HepG2 (cell line): ENCODE measurements around the gene WWC2. TPM values are rescaled to one million over a fixed set of nuclear protein-coding genes. Genes with fewer than 3 reads are reported as not detected.
A peak's percentile ranks its signal among the peaks of the same experiment; 100 is the strongest.

ENCODE experiments used
- ARNT2 ChIP-seq: sonication (generic); formaldehyde crosslinking; IDR thresholded peaks from 2 replicates; pipeline ENCODE4 v1.8.0; 2022; ENCODE audit warnings: mild to moderate bottlenecking, low read depth, missing genetic modification reagents, moderate library complexity
- ATF3 ChIP-seq: sonication (generic); formaldehyde crosslinking; IDR thresholded peaks from 2 replicates; pipeline ENCODE4 v1.4.0; 2020; ENCODE audit warnings: missing genetic modification reagents
- CBFB ChIP-seq: sonication (generic); formaldehyde crosslinking; IDR thresholded peaks from 2 replicates; pipeline ENCODE4 v1.4.0; 2020; ENCODE audit warnings: missing genetic modification reagents
- CERS6 ChIP-seq: sonication (generic); formaldehyde crosslinking; IDR thresholded peaks from 2 replicates; pipeline ENCODE4 v1.5.0; 2020; ENCODE audit warnings: missing genetic modification reagents
- FOXP4 ChIP-seq: sonication (generic); formaldehyde crosslinking; IDR thresholded peaks from 2 replicates; pipeline ENCODE4 v1.4.0; 2020; ENCODE audit warnings: missing genetic modification reagents
- NFRKB ChIP-seq: fragments of 450-650 bp; IDR thresholded peaks from 2 replicates; pipeline ENCODE4 v1.6.1; 2017
- PHF5A ChIP-seq: IDR thresholded peaks from one replicate; pipeline ENCODE4 v1.6.1; 2018; ENCODE audit warnings: low read depth, missing genetic modification reagents; ENCODE audit not compliant: unreplicated experiment
- RFXANK ChIP-seq: IDR thresholded peaks from 2 replicates; pipeline ENCODE4 v1.6.1; 2016
- RORA ChIP-seq: sonication (generic); formaldehyde crosslinking; IDR thresholded peaks from 2 replicates; pipeline ENCODE4 v1.5.0; 2020; ENCODE audit warnings: mild to moderate bottlenecking, missing genetic modification reagents, moderate library complexity
- SCMH1 ChIP-seq: sonication (generic); formaldehyde crosslinking; IDR thresholded peaks from 2 replicates; pipeline ENCODE4 v1.9.0; 2021; ENCODE audit warnings: missing genetic modification reagents, mild to moderate bottlenecking, borderline replicate concordance
- SP1 ChIP-seq, 2 experiments: fragments of 450-650 bp in 1 of 2; sonication (generic) in 1 of 2; formaldehyde crosslinking in 1 of 2; IDR thresholded peaks; 2 replicates each; pipeline versions ENCODE4 v1.4.0 to v1.6.1; 2016 to 2020; ENCODE audit warnings: missing genetic modification reagents in 1 of 2
- STAG1 ChIP-seq: sonication (generic); formaldehyde crosslinking; IDR thresholded peaks from 2 replicates; pipeline ENCODE4 v1.4.0; 2020; ENCODE audit warnings: missing genetic modification reagents
- TAF1 ChIP-seq: sonication (generic); formaldehyde crosslinking; IDR thresholded peaks from 2 replicates; pipeline ENCODE4 v1.4.0; 2020; ENCODE audit warnings: missing genetic modification reagents
- TEAD3 ChIP-seq: optimal IDR thresholded peaks from 2 replicates; pipeline ENCODE3; 2016; ENCODE audit warnings: borderline replicate concordance
- TRAFD1 ChIP-seq: sonication (generic); formaldehyde crosslinking; IDR thresholded peaks from 2 replicates; pipeline ENCODE4 v1.5.1; 2020; ENCODE audit warnings: missing genetic modification reagents, mild to moderate bottlenecking, borderline replicate concordance
- YEATS4 ChIP-seq: sonication (generic); formaldehyde crosslinking; IDR thresholded peaks from 2 replicates; pipeline ENCODE4 v1.4.0; 2020; ENCODE audit warnings: missing genetic modification reagents, borderline replicate concordance
- ZBTB33 ChIP-seq: sonication (generic); formaldehyde crosslinking; IDR thresholded peaks from 2 replicates; pipeline ENCODE4 v1.4.0; 2020; ENCODE audit warnings: missing genetic modification reagents
- ZFP90 ChIP-seq: sonication (generic); formaldehyde crosslinking; IDR thresholded peaks from 2 replicates; pipeline ENCODE4 v1.8.0; 2022; ENCODE audit warnings: missing genetic modification reagents, mild to moderate bottlenecking, inconsistent platforms, borderline replicate concordance
- ZNF12 ChIP-seq: sonication (generic); formaldehyde crosslinking; IDR thresholded peaks from 2 replicates; pipeline ENCODE4 v1.5.0; 2020; ENCODE audit warnings: missing genetic modification reagents
- ZNF274 ChIP-seq: sonication (generic); formaldehyde crosslinking; IDR thresholded peaks from 2 replicates; pipeline ENCODE4 v1.5.1; 2020; ENCODE audit warnings: mild to moderate bottlenecking, missing genetic modification reagents
- ZNF33A ChIP-seq: sonication (generic); formaldehyde crosslinking; IDR thresholded peaks from 2 replicates; pipeline ENCODE4 v1.5.1; 2020; ENCODE audit warnings: missing genetic modification reagents, mild to moderate bottlenecking, moderate library complexity, borderline replicate concordance
- ZNF432 ChIP-seq: sonication (generic); formaldehyde crosslinking; IDR thresholded peaks from 2 replicates; pipeline ENCODE4 v1.5.0; 2020; ENCODE audit warnings: missing genetic modification reagents, mild to moderate bottlenecking, borderline replicate concordance
- ZNF576 ChIP-seq: sonication (generic); formaldehyde crosslinking; IDR thresholded peaks from 2 replicates; pipeline ENCODE4 v1.4.0; 2020; ENCODE audit warnings: mild to moderate bottlenecking, missing genetic modification reagents
- ZSCAN21 ChIP-seq: sonication (generic); formaldehyde crosslinking; IDR thresholded peaks from 2 replicates; pipeline ENCODE4 v1.8.0; 2022; ENCODE audit warnings: mild to moderate bottlenecking, missing genetic modification reagents, moderate library complexity, borderline replicate concordance
- polyA plus RNA-seq, 8 experiments: library from polyadenylated mRNA; depleted of rRNA in 3 of 8; stranded (reverse) in 7 of 8; unstranded in 1 of 8; fragments of >200 nt; fragmentation: Illumina TruSeq in 4 of 8; extraction: Trizol in 4 of 8; gene quantifications; 2 replicates each; pipeline versions ENCODE4 v1.2.1 to v1.2.3, GENCODE V29; 2011 to 2016; ENCODE audit warnings: low read depth in 4 of 8, missing spikeins in 1 of 8, mixed read lengths in 1 of 8; ENCODE audit not compliant: insufficient read depth in 1 of 8
- total RNA-seq, 5 experiments: library from RNA; depleted of rRNA; stranded (reverse); fragments of >200 nt; fragmentation: Illumina TruSeq; extraction: Trizol; gene quantifications; 2 replicates each; pipeline ENCODE4 v1.2.3, GENCODE V29; 2016; ENCODE audit warnings: low read depth in 1 of 5

WWC2 gene
- total and polyA plus RNA-seq, 2 of the 13 experiments (the other 11 are each of a cell fraction or from before 2014, with no cell fraction given) = 40.0 to 50.1 TPM

- TF ChIP-seq TRAFD1 (CRISPR knock-in tag) (no peak), PHF5A (CRISPR knock-in tag) (no peak), CERS6 (CRISPR knock-in tag) (no peak), ARNT2 (CRISPR knock-in tag) (no peak), ZSCAN21 (CRISPR knock-in tag) (no peak), ZNF12 (CRISPR knock-in tag) (peak; percentile 97), YEATS4 (CRISPR knock-in tag) (no peak), NFRKB (no peak), FOXP4 (peak; percentile 44; the same call in 1 of the 2 replicates), STAG1 (CRISPR knock-in tag) (0 out of 2 replicates have a peak, but pooled peaks have one; percentile 10), ZNF33A (CRISPR knock-in tag) (no peak), CBFB (peak; percentile 87), ZNF576 (CRISPR knock-in tag) (no peak), SCMH1 (CRISPR knock-in tag) (no peak), ZBTB33 (CRISPR knock-in tag) (no peak), ZNF274 (CRISPR knock-in tag) (no peak), TAF1 (CRISPR knock-in tag) (no peak), RORA (CRISPR knock-in tag) (no peak), TEAD3 (CRISPR knock-in tag) (peak; percentile 74), ATF3 (no peak), ZFP90 (CRISPR knock-in tag) (no peak), ZNF432 (no peak), SP1 (IDR thresholded peaks at IDR 0.05) (no peak), SP1 (CRISPR knock-in tag; IDR thresholded peaks at IDR 0.05) (no peak), RFXANK (no peak)
Observed at GRCh38 chr4:183154701-183155391, 55.8 kb downstream of the WWC2 start (continued).
